IMR-90 (cell line): ENCODE data around the gene NF2. TPM values are rescaled to one million over a fixed set of nuclear protein-coding genes. Genes with fewer than 3 reads are reported as not detected.

ENCODE experiments used
- ATAC-seq: fragments of 200-7000 bp; cut with Tn5 transposase; 2 replicates; pipeline ENCODE4 v1.9.1; 2020; ENCODE audit warnings: low read depth, mild to moderate bottlenecking, moderate library complexity
- BruUV-seq: library from RNA; stranded (reverse); fragments of 400-500 nt; replicated peaks from 2 replicates; lab custom pipeline; 2021; lab: Mats Ljungman, UMichigan
- CTCF ChIA-PET: fragments of 300-600 bp; formaldehyde crosslinking; extraction: SDS; loops from one replicate; lab custom pipeline; 2021; ENCODE audit warnings: antibody characterized with exemption; lab: Yijun Ruan, JAX
- POLR2A ChIA-PET: fragments of 300-600 bp; sonication (Branson Sonifier 250); formaldehyde crosslinking; loops from one replicate; lab custom pipeline; 2022; ENCODE audit warnings: antibody characterized with exemption; ENCODE audit not compliant: unreplicated experiment; lab: Charles Lee
- DNase-seq: peaks from one replicate; pipeline ENCODE4 v3.0.0; 2013
- H2AFZ ChIP-seq: replicated peaks from 2 replicates; pipeline ENCODE3; 2013; ENCODE audit warnings: low read length, mild to moderate bottlenecking; ENCODE audit not compliant: poor library complexity
- H2AK5ac ChIP-seq: 2 replicates; pipeline ENCODE4 v1.6.1; 2013; ENCODE audit warnings: low read depth, low read length, inconsistent platforms
- H2AK9ac ChIP-seq: replicated peaks from 2 replicates; pipeline ENCODE3; 2013; ENCODE audit warnings: mild to moderate bottlenecking, low read depth, low read length, moderate library complexity; ENCODE audit not compliant: poor library complexity
- H2BK120ac ChIP-seq: 2 replicates; pipeline ENCODE4 v1.6.1; 2013; ENCODE audit warnings: low read depth, low read length, inconsistent platforms
- H2BK15ac ChIP-seq: 3 replicates; pipeline ENCODE4 v1.6.1; 2013; ENCODE audit warnings: low read depth, low read length, inconsistent platforms
- H2BK20ac ChIP-seq: 2 replicates; pipeline ENCODE4 v1.6.1; 2013; ENCODE audit warnings: low read depth, mild to moderate bottlenecking, inconsistent platforms, low read length, moderate library complexity
- H2BK5ac ChIP-seq: 2 replicates; pipeline ENCODE4 v1.6.1; 2013; ENCODE audit warnings: mild to moderate bottlenecking, low read depth, low read length, inconsistent platforms; ENCODE audit not compliant: poor library complexity, severe bottlenecking
- H3K14ac ChIP-seq: replicated peaks from 2 replicates; pipeline ENCODE4 v1.6.1; 2013; ENCODE audit warnings: low read depth, low read length, inconsistent platforms
- H3K18ac ChIP-seq: 2 replicates; pipeline ENCODE4 v1.6.1; 2013; ENCODE audit warnings: low read depth, low read length, control low read depth
- H3K23ac ChIP-seq: 2 replicates; pipeline ENCODE4 v1.6.1; 2013; ENCODE audit warnings: low read depth, low read length, inconsistent platforms
- H3K27ac ChIP-seq: 2 replicates; pipeline ENCODE4 v1.5.1; 2013; ENCODE audit warnings: mild to moderate bottlenecking, control low read depth, low read length; ENCODE audit not compliant: insufficient read depth
- H3K27me3 ChIP-seq: 2 replicates; pipeline ENCODE4 v1.6.1; 2013; ENCODE audit warnings: low read length; ENCODE audit not compliant: control insufficient read depth, insufficient read depth
- H3K36me3 ChIP-seq: 2 replicates; pipeline ENCODE4 v1.6.1; 2013; ENCODE audit warnings: low read length, mixed read lengths; ENCODE audit not compliant: control insufficient read depth, insufficient read depth
- H3K4ac ChIP-seq: 2 replicates; pipeline ENCODE4 v1.6.1; 2013; ENCODE audit warnings: low read depth, low read length, inconsistent platforms
- H3K4me1 ChIP-seq: 2 replicates; pipeline ENCODE4 v1.6.1; 2013; ENCODE audit warnings: low read length, mixed read lengths; ENCODE audit not compliant: control insufficient read depth, insufficient read depth
- H3K4me2 ChIP-seq: 2 replicates; pipeline ENCODE4 v1.6.1; 2013; ENCODE audit warnings: low read depth, mild to moderate bottlenecking, control low read depth, low read length, moderate library complexity
- H3K4me3 ChIP-seq: 2 replicates; pipeline ENCODE4 v1.5.1; 2013; ENCODE audit warnings: low read depth, mild to moderate bottlenecking, control low read depth, low read length, moderate library complexity; ENCODE audit not compliant: insufficient read depth
- H3K56ac ChIP-seq: 2 replicates; pipeline ENCODE4 v1.6.1; 2013; ENCODE audit warnings: low read length, inconsistent platforms; ENCODE audit not compliant: insufficient read depth; ENCODE audit errors: extremely low read depth
- H3K79me1 ChIP-seq, 2 experiments: 2 replicates each; pipeline ENCODE4 v1.6.1; 2013; ENCODE audit warnings: low read length in 2 of 2, inconsistent platforms in 1 of 2, low read depth in 1 of 2
- H3K9ac ChIP-seq: 2 replicates; pipeline ENCODE4 v1.6.1; 2013; ENCODE audit warnings: low read depth, low read length, control low read depth
- H3K9me1 ChIP-seq: 2 replicates; pipeline ENCODE4 v1.6.1; 2013; ENCODE audit warnings: low read length, inconsistent platforms; ENCODE audit not compliant: insufficient read depth
- H3K9me3 ChIP-seq: 2 replicates; pipeline ENCODE4 v1.6.1; 2013; ENCODE audit warnings: low read length; ENCODE audit not compliant: control insufficient read depth, insufficient read depth
- H4K20me1 ChIP-seq: 2 replicates; pipeline ENCODE4 v1.6.1; 2013; ENCODE audit warnings: low read length, inconsistent platforms; ENCODE audit not compliant: insufficient read depth
- H4K5ac ChIP-seq: 2 replicates; pipeline ENCODE4 v1.6.1; 2013; ENCODE audit warnings: mild to moderate bottlenecking, low read depth, low read length, control low read depth
- H4K8ac ChIP-seq, 2 experiments: 2 replicates each; pipeline ENCODE4 v1.6.1; 2013; ENCODE audit warnings: low read depth in 2 of 2, low read length in 2 of 2, control low read depth in 1 of 2, inconsistent platforms in 1 of 2
- H4K91ac ChIP-seq: 2 replicates; pipeline ENCODE4 v1.6.1; 2013; ENCODE audit warnings: low read depth, low read length, inconsistent platforms; ENCODE audit not compliant: insufficient read depth
- BHLHE40 ChIP-seq: fragments of 150-350 bp; IDR thresholded peaks from 2 replicates; pipeline ENCODE4 v1.6.1; 2016; ENCODE audit warnings: mild to moderate bottlenecking, low read depth, low read length
- CEBPB ChIP-seq: IDR thresholded peaks from 2 replicates; pipeline ENCODE4 v1.6.1; 2012; ENCODE audit warnings: low read depth, low read length, improper control_type of control experiment
- CHD1 ChIP-seq: IDR thresholded peaks from 2 replicates; pipeline ENCODE4 v1.6.1; 2012; ENCODE audit warnings: low read depth, low read length, improper control_type of control experiment
- CTCF ChIP-seq: conservative IDR thresholded peaks from 2 replicates; pipeline ENCODE4 v1.5.1; 2012; ENCODE audit warnings: mild to moderate bottlenecking, low read depth, low read length, improper control_type of control experiment
- ELK1 ChIP-seq: fragments of 150-350 bp; IDR thresholded peaks from 2 replicates; pipeline ENCODE4 v1.6.1; 2016; ENCODE audit warnings: low read depth, mild to moderate bottlenecking, low read length, moderate library complexity, borderline replicate concordance
- FOS ChIP-seq: fragments of 150-350 bp; IDR thresholded peaks from 2 replicates; pipeline ENCODE4 v1.6.1; 2016; ENCODE audit warnings: low read depth, low read length
- MAFK ChIP-seq: IDR thresholded peaks from 2 replicates; pipeline ENCODE4 v1.6.1; 2012; ENCODE audit warnings: low read depth, low read length, improper control_type of control experiment
- MAZ ChIP-seq: IDR thresholded peaks from 2 replicates; pipeline ENCODE4 v1.6.1; 2012; ENCODE audit warnings: low read depth, mild to moderate bottlenecking, low read length, improper control_type of control experiment, moderate library complexity, borderline replicate concordance
- MXI1 ChIP-seq: IDR thresholded peaks from 2 replicates; pipeline ENCODE4 v1.6.1; 2012; ENCODE audit warnings: low read depth, mild to moderate bottlenecking, low read length, moderate library complexity, borderline replicate concordance
- NFE2L2 ChIP-seq: fragments of 150-350 bp; IDR thresholded peaks from 2 replicates; pipeline ENCODE4 v1.6.1; 2016; ENCODE audit warnings: low read depth, mild to moderate bottlenecking, low read length
- POLR2A ChIP-seq: IDR thresholded peaks from 2 replicates; pipeline ENCODE4 v1.6.1; 2012; ENCODE audit warnings: mild to moderate bottlenecking, low read depth, low read length
- RAD21 ChIP-seq: IDR thresholded peaks from 2 replicates; pipeline ENCODE4 v1.6.1; 2012; ENCODE audit warnings: low read length, improper control_type of control experiment
- RCOR1 ChIP-seq: IDR thresholded peaks from 2 replicates; pipeline ENCODE4 v1.6.1; 2012; ENCODE audit warnings: mild to moderate bottlenecking, low read length, improper control_type of control experiment; ENCODE audit not compliant: insufficient replicate concordance
- RFX5 ChIP-seq: IDR thresholded peaks from 2 replicates; pipeline ENCODE4 v1.8.0; 2012; ENCODE audit warnings: low read depth, mild to moderate bottlenecking, low read length, moderate library complexity
- SMC3 ChIP-seq: fragments of 150-350 bp; IDR thresholded peaks from 2 replicates; pipeline ENCODE4 v1.6.1; 2016; ENCODE audit warnings: low read depth, mild to moderate bottlenecking, antibody characterized with exemption, low read length, moderate library complexity
- USF2 ChIP-seq: fragments of 150-350 bp; IDR thresholded peaks from 2 replicates; pipeline ENCODE4 v1.6.1; 2017; ENCODE audit warnings: mild to moderate bottlenecking, antibody characterized with exemption, low read length, low read depth
- WGBS, 2 experiments: methylation state at CpG; one replicate each; pipeline versions ENCODE4 v1.1.5 to v1.1.7; 2013; ENCODE audit warnings: missing lambda C conversion rate in 2 of 2; ENCODE audit not compliant: insufficient read length in 1 of 2; ENCODE audit errors: extremely low coverage in 2 of 2; 5-methylcytosine and 5-hydroxymethylcytosine counted together
- dilution Hi-C: fragments of 300-500 bp; cut with HindIII; formaldehyde crosslinking; loops from one replicate; pipeline ENCODE4 v1.14.3; 2018; ENCODE audit warnings: low sequenced_read_pairs; ENCODE audit not compliant: unreplicated experiment
- in situ Hi-C: fragments of 300-500 bp; cut with MboI; formaldehyde crosslinking; loops from 3 replicates; pipeline ENCODE4 v1.14.3; 2019; ENCODE audit warnings: low sequenced_read_pairs, inconsistent platforms, mixed read lengths
- intact Hi-C: fragments of 100-400 bp; cut with micrococcal nuclease; formaldehyde crosslinking; loops from 2 replicates; pipeline ENCODE4 v1.10.0; 2022
- polyA plus RNA-seq, 3 experiments: library from polyadenylated mRNA; depleted of rRNA; stranded (reverse); fragments of >200 nt; gene quantifications; 2 replicates each; pipeline ENCODE4 v1.2.3, GENCODE V29; 2012; ENCODE audit warnings: low replicate concordance in 1 of 3
- total RNA-seq: library from RNA; depleted of rRNA; stranded (reverse); fragments of >200 nt; gene quantifications from 2 replicates; pipeline ENCODE4 v1.2.3, GENCODE V29; 2012

The NF2 gene
- total and polyA plus RNA-seq, 2 of the 4 experiments (the other 2 are of a cell fraction), result 59.0 to 151 TPM

GRCh38 chr22:29660021-29660420, 56.6 kb downstream of the NF2 start:
- 100% methylated on average over 1 of the region's 11 CpGs; no CpG with 5 or more reads in 1 of the 2 experiments for WGBS, 2 experiments
- Histone ChIP-seq H3K36me3 (peaks cover 29% of the 10 kb centered on the region), H3K4me1 (peaks cover 7% of the 10 kb centered on the region), H2BK20ac (no peak overlapping the region), H2BK15ac (no peak overlapping the region), H3K79me1 (peaks cover 0 to 23% of the 10 kb centered on the region in 2 experiments; a peak in 1 of 4 replicates), H3K27me3 (no peaks in the 10 kb centered on the region), H3K23ac (no peak overlapping the region), H3K56ac (no peak overlapping the region), H2BK5ac (no peak overlapping the region), H4K8ac (no peak overlapping the region), H2BK120ac (no peak overlapping the region), H3K9me3 (no peaks in the 10 kb centered on the region), H3K18ac (no peak overlapping the region), H3K14ac (no peak overlapping the region), H3K27ac (no peak overlapping the region), H4K91ac (no peak overlapping the region), H3K9ac (no peak overlapping the region), H3K4me2 (no peak overlapping the region), H2AFZ (no peak overlapping the region), H3K4ac (no peak overlapping the region), H3K4me3 (no peak overlapping the region), H3K9me1 (peaks cover 3% of the 10 kb centered on the region; the same call in 1 of the 2 replicates), H2AK5ac (no peak overlapping the region), H4K5ac (no peak overlapping the region), H2AK9ac (no peak overlapping the region), H4K20me1 (no peaks in the 10 kb centered on the region)
- ATAC-seq, result no peak
- intact Hi-C loops, result no loop called here
- dilution Hi-C loops, result no loop called here
- ChIA-PET POLR2A (no interaction called here), CTCF (no interaction called here)
- no TSS peak for BruUV-seq
- in situ Hi-C loops, result no loop called here
- TF ChIP-seq CEBPB (no peak), FOS (no peak), MAZ (no peak), SMC3 (no peak), NFE2L2 (no peak), CHD1 (no peak), BHLHE40 (no peak), ELK1 (no peak), RCOR1 (no peak), USF2 (no peak), POLR2A (no peak), CTCF (no peak), MAFK (no peak), RFX5 (no peak), MXI1 (no peak), RAD21 (no peak)
- no peak for DNase-seq
